ENCODE measurements around the gene MLPH. TPM values are rescaled to one million over a fixed set of nuclear protein-coding genes. Genes with fewer than 3 reads are reported as not detected.

MLPH gene
- total and polyA plus RNA-seq, 2 donors (not counting 1 experiment from before 2014, with no cell fraction given), result not detected

DNA sequence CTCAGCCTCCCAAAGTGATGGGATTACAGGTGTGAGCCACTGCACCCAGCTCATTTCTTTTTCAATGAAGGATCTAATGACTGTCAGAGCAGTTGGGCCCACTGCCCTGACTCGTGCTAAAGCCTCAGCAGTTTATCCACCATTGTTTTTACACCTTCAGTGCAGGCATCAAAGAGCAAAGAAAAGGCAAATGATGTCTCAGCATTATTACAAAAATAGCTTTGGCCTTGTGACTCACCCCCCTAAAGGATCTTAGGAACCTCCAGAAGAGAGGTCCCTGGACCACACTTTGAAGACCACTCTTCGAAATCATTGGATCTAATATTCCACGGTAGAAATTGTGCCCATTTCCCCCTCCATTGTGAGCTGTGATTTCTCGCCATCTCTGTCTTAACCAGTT lies 21.3 kb downstream of the MLPH start:
- WGBS (ENCODE audit: insufficient coverage), result 88% methylated on average over 4 of the region's 4 CpGs
- TF ChIP-seq, protein P1, sequence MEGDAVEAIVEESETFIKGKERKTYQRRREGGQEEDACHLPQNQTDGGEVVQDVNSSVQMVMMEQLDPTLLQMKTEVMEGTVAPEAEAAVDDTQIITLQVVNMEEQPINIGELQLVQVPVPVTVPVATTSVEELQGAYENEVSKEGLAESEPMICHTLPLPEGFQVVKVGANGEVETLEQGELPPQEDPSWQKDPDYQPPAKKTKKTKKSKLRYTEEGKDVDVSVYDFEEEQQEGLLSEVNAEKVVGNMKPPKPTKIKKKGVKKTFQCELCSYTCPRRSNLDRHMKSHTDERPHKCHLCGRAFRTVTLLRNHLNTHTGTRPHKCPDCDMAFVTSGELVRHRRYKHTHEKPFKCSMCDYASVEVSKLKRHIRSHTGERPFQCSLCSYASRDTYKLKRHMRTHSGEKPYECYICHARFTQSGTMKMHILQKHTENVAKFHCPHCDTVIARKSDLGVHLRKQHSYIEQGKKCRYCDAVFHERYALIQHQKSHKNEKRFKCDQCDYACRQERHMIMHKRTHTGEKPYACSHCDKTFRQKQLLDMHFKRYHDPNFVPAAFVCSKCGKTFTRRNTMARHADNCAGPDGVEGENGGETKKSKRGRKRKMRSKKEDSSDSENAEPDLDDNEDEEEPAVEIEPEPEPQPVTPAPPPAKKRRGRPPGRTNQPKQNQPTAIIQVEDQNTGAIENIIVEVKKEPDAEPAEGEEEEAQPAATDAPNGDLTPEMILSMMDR (IDR thresholded peaks at IDR 0.05), result no peak
- no peak for TF ChIP-seq EZH2 (IDR thresholded peaks at IDR 0.05; ENCODE audit: borderline replicate concordance, insufficient read depth, low read depth, low read length, poor library complexity, severe bottlenecking)
- peaks cover 0 to 7% (median 3%) of the 10 kb centered on the region in 4 experiments for H3K27me3 ChIP-seq (replicated peaks in 1 of 4; ENCODE audit: control extremely low read depth in 1 of 4, control insufficient read depth in 3 of 4, insufficient read depth in 4 of 4, low read length in 3 of 4)
- H3K4me3 Mint-ChIP-seq, result no peak overlapping the region
- DNase-seq (no peak), ATAC-seq (ENCODE audit: low read depth) (no peak)
- no peaks in the 10 kb centered on the region for H3K9me3 Mint-ChIP-seq (ENCODE audit: insufficient read depth)
- H3K36me3 ChIP-seq (replicated peaks in 1 of 2; ENCODE audit: control extremely low read depth in 1 of 2, control insufficient read depth in 1 of 2, extremely low read depth in 1 of 2, insufficient read depth in 2 of 2, low read length in 1 of 2), result no peaks in the 10 kb centered on the region
- no peak overlapping the region for H3K9ac ChIP-seq (ENCODE audit: low read length)
- H3K4me2 ChIP-seq (replicated peaks; ENCODE audit: low read depth, low read length, poor library complexity, severe bottlenecking), result no peak overlapping the region
- no peaks in the 10 kb centered on the region for H3K4me1 ChIP-seq (ENCODE audit: control insufficient read depth in 2 of 2, insufficient read depth in 2 of 2, low read length in 2 of 2)
- no peaks in the 10 kb centered on the region for H3K79me2 ChIP-seq (ENCODE audit: control insufficient read depth, insufficient read depth, low read length)
- no peaks in the 10 kb centered on the region for H3K9me3 ChIP-seq (ENCODE audit: control extremely low read depth in 1 of 3, control insufficient read depth in 2 of 3, insufficient read depth in 1 of 3, low read length in 2 of 3)
- peaks cover 29% of the 10 kb centered on the region for H3K27me3 Mint-ChIP-seq
- no peaks in the 10 kb centered on the region for H3K4me1 Mint-ChIP-seq
- no peak overlapping the region for H3K27ac Mint-ChIP-seq
- no peak overlapping the region for H3K27ac ChIP-seq (ENCODE audit: low read length in 2 of 2)
- H3K4me3 ChIP-seq (ENCODE audit: control extremely low read depth in 1 of 5, extremely low read depth in 1 of 5, insufficient read depth in 1 of 5, low read depth in 2 of 5, low read length in 4 of 5), result no peak overlapping the region
- ChIA-PET CTCF (interaction anchor here (7.0 to 8.4 kb wide), 2 partner anchors 64 to 238 kb away, joined by 80 to 149 read pairs; no protein-coding TSS in a partner anchor), POLR2A (no interaction called here)
- intact Hi-C loops (cut with micrococcal nuclease), result no loop called here
- no peak overlapping the region for H2AFZ ChIP-seq (ENCODE audit: insufficient read depth, low read depth, low read length, poor library complexity, severe bottlenecking)
- H4K20me1 ChIP-seq (ENCODE audit: control insufficient read depth, insufficient read depth, low read length, poor library complexity, severe bottlenecking), result no peaks in the 10 kb centered on the region

DNA sequence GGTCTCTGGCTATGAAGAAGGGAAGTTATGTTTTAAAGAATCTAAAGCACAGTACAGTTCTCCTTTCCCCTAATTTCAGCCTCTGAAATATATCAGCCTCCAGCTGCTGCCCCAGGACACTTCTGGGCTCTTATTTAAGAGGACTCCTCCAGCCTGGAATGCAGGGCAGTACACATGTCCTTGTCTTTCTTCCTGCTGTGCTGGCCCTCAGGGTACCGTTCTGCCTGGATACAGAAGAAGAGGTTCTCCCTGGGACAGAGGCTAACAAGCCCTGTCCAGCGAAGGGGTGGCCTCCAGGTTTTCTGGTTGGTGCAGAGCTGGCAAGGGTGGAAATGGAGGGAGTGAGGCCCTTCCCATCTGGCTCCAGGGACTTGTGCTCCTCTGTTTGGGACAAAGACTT lies 22.1 kb downstream of the MLPH start:
- H4K20me1 ChIP-seq (ENCODE audit: control insufficient read depth, insufficient read depth, low read length, poor library complexity, severe bottlenecking), result no peaks in the 10 kb centered on the region
- Mint-ChIP-seq H3K4me1 (no peaks in the 10 kb centered on the region), H3K9me3 (ENCODE audit: insufficient read depth) (no peaks in the 10 kb centered on the region), H3K4me3 (no peak overlapping the region), H3K27ac (no peak overlapping the region), H3K27me3 (peaks cover 29% of the 10 kb centered on the region)
- ChIA-PET POLR2A (no interaction called here), CTCF (interaction anchor here (7.0 to 8.4 kb wide), 2 partner anchors 63 to 237 kb away, joined by 80 to 149 read pairs; no protein-coding TSS in a partner anchor)
- no peaks in the 10 kb centered on the region for H3K9me3 ChIP-seq (ENCODE audit: control extremely low read depth in 1 of 3, control insufficient read depth in 2 of 3, insufficient read depth in 1 of 3, low read length in 2 of 3)
- DNase-seq, result no peak
- H3K79me2 ChIP-seq (ENCODE audit: control insufficient read depth, insufficient read depth, low read length), result no peaks in the 10 kb centered on the region
- H3K9ac ChIP-seq (ENCODE audit: low read length), result no peak overlapping the region
- peaks cover 0 to 7% (median 3%) of the 10 kb centered on the region in 4 experiments for H3K27me3 ChIP-seq (replicated peaks in 1 of 4; ENCODE audit: control extremely low read depth in 1 of 4, control insufficient read depth in 3 of 4, insufficient read depth in 4 of 4, low read length in 3 of 4)
- no peak for TF ChIP-seq EZH2 (IDR thresholded peaks at IDR 0.05; ENCODE audit: borderline replicate concordance, insufficient read depth, low read depth, low read length, poor library complexity, severe bottlenecking)
- TF ChIP-seq, protein P1 (IDR thresholded peaks at IDR 0.05), result no peak
- no peaks in the 10 kb centered on the region for H3K36me3 ChIP-seq (replicated peaks in 1 of 2; ENCODE audit: control extremely low read depth in 1 of 2, control insufficient read depth in 1 of 2, extremely low read depth in 1 of 2, insufficient read depth in 2 of 2, low read length in 1 of 2)
- intact Hi-C loops (cut with micrococcal nuclease), result no loop called here
- no CpG with 5 or more reads among the region's 2 CpGs for WGBS (ENCODE audit: insufficient coverage)
- no peak overlapping the region for H3K4me3 ChIP-seq (ENCODE audit: control extremely low read depth in 1 of 5, extremely low read depth in 1 of 5, insufficient read depth in 1 of 5, low read depth in 2 of 5, low read length in 4 of 5)
- H3K27ac ChIP-seq (ENCODE audit: low read length in 2 of 2), result no peak overlapping the region
- ATAC-seq (ENCODE audit: low read depth), result no peak
- no peak overlapping the region for H2AFZ ChIP-seq (ENCODE audit: insufficient read depth, low read depth, low read length, poor library complexity, severe bottlenecking)
- no peaks in the 10 kb centered on the region for H3K4me1 ChIP-seq (ENCODE audit: control insufficient read depth in 2 of 2, insufficient read depth in 2 of 2, low read length in 2 of 2)
- H3K4me2 ChIP-seq (replicated peaks; ENCODE audit: low read depth, low read length, poor library complexity, severe bottlenecking), result no peak overlapping the region

Data from B cell (primary cell).